Stimulated activated CD4-positive, alpha-beta T cell treated with anti-CD3 and anti-CD28 coated beads, TNF-alpha, amount 100 ng/mL, for 24 hours (primary cell): ENCODE data around the gene DISC1.
A peak's percentile ranks its signal among the peaks of the same experiment; 100 is the strongest.
"Not testable (repeated sequence)": the region's sequence is repeated elsewhere in the genome, so short reads cannot be mapped to it uniquely, and the experiment has no call there.

Source experiments
- DNase-seq, 3 experiments: peaks; one replicate each; pipeline ENCODE4 v3.0.0-alpha.2; 2020; ENCODE audit warnings: low read depth in 3 of 3

DISC1 gene

GRCh38 chr1:231885209-231885854 lies 258.7 kb downstream of the DISC1 start:
- DNase-seq, result no peak

- DNase-seq, result no peak
Measured at GRCh38 chr1:231887166-231887565, 260.6 kb downstream of the DISC1 start.

GRCh38 chr1:231887866-231888265 lies 261.3 kb downstream of the DISC1 start:
- no peak for DNase-seq

- no peak for DNase-seq
Measured at GRCh38 chr1:231890791-231891190, 264.2 kb downstream of the DISC1 start.

- no peak for DNase-seq
Measured at GRCh38 chr1:231893400-231894102, 267.0 kb downstream of the DISC1 start.

- DNase-seq, result no peak
Measured at GRCh38 chr1:231896806-231897205, 270.2 kb downstream of the DISC1 start.

- DNase-seq, result no peak
Measured at GRCh38 chr1:231899046-231899445, 272.5 kb downstream of the DISC1 start.

- DNase-seq, result no peak
Measured at GRCh38 chr1:231899713-231900435, 273.3 kb downstream of the DISC1 start.

GRCh38 chr1:231903586-231904081 lies 277.0 kb downstream of the DISC1 start:
- DNase-seq, result no peak

GRCh38 chr1:231907310-231907709 lies 280.7 kb downstream of the DISC1 start:
- not testable (repeated sequence) for DNase-seq

- DNase-seq, result no peak
Measured at GRCh38 chr1:231913493-231913892, 286.9 kb downstream of the DISC1 start.

- peak in 1 of 3 experiments; percentile 14 for DNase-seq
Measured at GRCh38 chr1:231918239-231919015, 291.8 kb downstream of the DISC1 start.

GRCh38 chr1:231919239-231919885 lies 292.8 kb downstream of the DISC1 start:
- DNase-seq, result no peak

- DNase-seq, result peak in 1 of 3 experiments; percentile 10
Measured at GRCh38 chr1:231919886-231920285, 293.3 kb downstream of the DISC1 start.

GRCh38 chr1:231921646-231922345 lies 295.2 kb downstream of the DISC1 start:
- DNase-seq, result no peak

- DNase-seq, result no peak
Measured at GRCh38 chr1:231923491-231924041, 297.0 kb downstream of the DISC1 start.

- DNase-seq, result no peak
Measured at GRCh38 chr1:231924180-231924579, 297.6 kb downstream of the DISC1 start.

GRCh38 chr1:231925864-231926263 lies 299.3 kb downstream of the DISC1 start:
- DNase-seq, result no peak

GRCh38 chr1:231926340-231926739 lies 299.8 kb downstream of the DISC1 start:
- no peak for DNase-seq

- DNase-seq, result no peak
Measured at GRCh38 chr1:231926933-231927332, 300.3 kb downstream of the DISC1 start.
